ENCODE data around the gene NTSR1. TPM values are rescaled to one million over a fixed set of nuclear protein-coding genes. Genes with fewer than 3 reads are reported as not detected.
A peak's percentile ranks its signal among the peaks of the same experiment; 100 is the strongest.

NTSR1 gene
- total RNA-seq, 3 donors from 2014 or later (not counting 1 experiment from before 2014, with no cell fraction given): 0.11 to 0.45 TPM; not detected in 1

DNA sequence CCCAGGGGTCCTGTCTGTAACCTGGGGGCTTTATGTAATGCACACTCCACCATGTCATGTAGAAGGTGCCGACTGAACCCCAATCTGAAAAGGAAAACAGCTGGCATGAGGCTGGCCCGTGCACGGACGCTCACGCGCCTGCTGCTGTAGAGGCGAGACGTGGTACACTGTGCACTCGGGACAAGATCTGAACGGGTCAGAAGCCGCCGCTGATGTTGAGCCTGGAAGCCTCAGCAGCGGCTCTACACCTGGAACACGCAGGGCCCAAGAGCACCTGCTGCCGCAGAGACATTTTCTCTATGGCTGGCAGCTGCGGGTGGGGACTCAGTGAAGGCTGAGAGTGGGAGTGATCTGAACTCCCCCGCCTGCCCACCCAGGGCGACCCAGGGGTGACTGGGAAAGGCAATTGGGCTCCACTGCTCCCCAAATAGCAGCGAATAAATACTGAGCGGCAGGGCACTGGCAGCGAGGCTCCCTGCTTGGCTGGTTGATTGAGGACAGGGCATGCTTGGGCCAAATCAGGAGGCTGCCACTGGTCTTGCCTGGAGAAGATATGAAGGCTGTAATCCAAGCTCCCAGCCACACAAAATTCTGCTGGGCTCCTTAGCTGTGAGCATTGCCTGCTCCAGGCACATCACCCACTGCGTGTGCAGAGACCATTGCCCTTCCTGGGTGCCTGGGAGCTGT is 93.5 kb downstream of the NTSR1 start:
- Mint-ChIP-seq H3K4me3 (no peak overlapping the region), H3K27ac (no peak overlapping the region)

DNA sequence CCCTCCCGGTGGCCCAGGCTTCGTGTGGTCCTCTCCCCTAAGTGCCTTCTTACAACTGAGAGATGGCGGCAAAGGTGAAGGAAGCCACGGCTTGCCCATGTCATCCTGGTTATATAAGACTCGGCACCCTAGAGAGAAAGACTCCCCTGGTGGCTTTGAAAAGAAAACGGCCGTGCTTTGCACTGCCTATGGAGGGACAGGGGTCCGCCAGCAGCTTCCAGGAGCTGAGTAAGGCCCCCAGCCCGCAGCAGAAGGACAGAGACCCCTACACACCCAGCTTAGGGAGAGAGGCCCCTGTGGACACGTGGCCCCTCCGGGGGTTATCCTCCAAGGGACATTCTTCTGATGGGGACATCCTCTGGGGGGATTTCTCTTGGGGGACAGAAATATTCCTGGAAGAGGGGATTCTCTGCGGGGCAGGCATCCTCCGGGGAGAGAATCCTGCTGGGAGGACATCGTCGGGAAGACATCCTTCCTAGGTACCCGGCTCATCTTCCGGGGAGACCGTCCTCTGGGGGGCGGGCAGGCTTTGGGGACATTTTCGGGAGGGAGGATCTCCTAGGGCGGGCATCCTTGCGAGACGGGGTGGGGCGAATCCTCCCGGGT is 95.5 kb downstream of the NTSR1 start:
- H3K27ac ChIP-seq (ENCODE audit: low read length): peak overlapping the region; percentile 79
- WGBS (ENCODE audit: insufficient coverage): 8% methylated on average over 25 of the region's 25 CpGs
- Mint-ChIP-seq H3K27me3 (ENCODE audit: low read depth in 2 of 2) (no peaks in the 10 kb centered on the region), H3K9me3 (no peaks in the 10 kb centered on the region), H3K27ac (peak overlapping the region; percentile 93 to 94), H3K4me1 (peaks cover 5 to 25% of the 10 kb centered on the region in 2 donors), H3K36me3 (no peaks in the 10 kb centered on the region), H3K4me3 (peak overlapping the region; percentile 96)
- no peaks in the 10 kb centered on the region for H3K27me3 ChIP-seq (ENCODE audit: control insufficient read depth, insufficient read depth, low read length)
- peak in 1 of 2 donors; percentile 62 for DNase-seq
- intact Hi-C loops (cut with micrococcal nuclease): loop anchor here (1.0 to 10.0 kb wide), 2 partner anchors 10 to 131 kb away; partner anchors contain the start of gene GID8
- peaks cover 47% of the 10 kb centered on the region for H3K4me1 ChIP-seq (ENCODE audit: control insufficient read depth, insufficient read depth, low read length)
- peak overlapping the region; percentile 57 for H3K4me3 ChIP-seq (ENCODE audit: low read length)
- TF ChIP-seq, protein P1, sequence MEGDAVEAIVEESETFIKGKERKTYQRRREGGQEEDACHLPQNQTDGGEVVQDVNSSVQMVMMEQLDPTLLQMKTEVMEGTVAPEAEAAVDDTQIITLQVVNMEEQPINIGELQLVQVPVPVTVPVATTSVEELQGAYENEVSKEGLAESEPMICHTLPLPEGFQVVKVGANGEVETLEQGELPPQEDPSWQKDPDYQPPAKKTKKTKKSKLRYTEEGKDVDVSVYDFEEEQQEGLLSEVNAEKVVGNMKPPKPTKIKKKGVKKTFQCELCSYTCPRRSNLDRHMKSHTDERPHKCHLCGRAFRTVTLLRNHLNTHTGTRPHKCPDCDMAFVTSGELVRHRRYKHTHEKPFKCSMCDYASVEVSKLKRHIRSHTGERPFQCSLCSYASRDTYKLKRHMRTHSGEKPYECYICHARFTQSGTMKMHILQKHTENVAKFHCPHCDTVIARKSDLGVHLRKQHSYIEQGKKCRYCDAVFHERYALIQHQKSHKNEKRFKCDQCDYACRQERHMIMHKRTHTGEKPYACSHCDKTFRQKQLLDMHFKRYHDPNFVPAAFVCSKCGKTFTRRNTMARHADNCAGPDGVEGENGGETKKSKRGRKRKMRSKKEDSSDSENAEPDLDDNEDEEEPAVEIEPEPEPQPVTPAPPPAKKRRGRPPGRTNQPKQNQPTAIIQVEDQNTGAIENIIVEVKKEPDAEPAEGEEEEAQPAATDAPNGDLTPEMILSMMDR (IDR thresholded peaks at IDR 0.05): no peak
- H3K36me3 ChIP-seq (ENCODE audit: control insufficient read depth, insufficient read depth, low read length): peaks cover 33% of the 10 kb centered on the region
- peak in 2 of 3 donors; percentile 16 to 19 for ATAC-seq
- H3K9me3 ChIP-seq (ENCODE audit: control insufficient read depth, insufficient read depth, low read length): no peaks in the 10 kb centered on the region

More for the DNA sequence above, 93.5 kb downstream of the NTSR1 start:
- no peaks in the 10 kb centered on the region for H3K27me3 Mint-ChIP-seq (ENCODE audit: low read depth in 2 of 2)
- intact Hi-C loops (cut with micrococcal nuclease): loop anchor here (10.0 kb wide), 1 partner anchor 133 kb away; the partner anchor contains the start of gene GID8
- peaks cover 36% of the 10 kb centered on the region for H3K4me1 ChIP-seq (ENCODE audit: control insufficient read depth, insufficient read depth, low read length)
- TF ChIP-seq, protein P1 (IDR thresholded peaks at IDR 0.05): no peak
- no peaks in the 10 kb centered on the region for H3K9me3 Mint-ChIP-seq
- ATAC-seq (no peak), DNase-seq (no peak)
- no peaks in the 10 kb centered on the region for H3K9me3 ChIP-seq (ENCODE audit: control insufficient read depth, insufficient read depth, low read length)
- H3K4me3 ChIP-seq (ENCODE audit: low read length): no peak overlapping the region
- H3K27ac ChIP-seq (ENCODE audit: low read length): no peak overlapping the region
- H3K36me3 Mint-ChIP-seq: no peaks in the 10 kb centered on the region
- H3K36me3 ChIP-seq (ENCODE audit: control insufficient read depth, insufficient read depth, low read length): peaks cover 28% of the 10 kb centered on the region
- peaks cover 10 to 43% of the 10 kb centered on the region in 2 donors for H3K4me1 Mint-ChIP-seq
- no peaks in the 10 kb centered on the region for H3K27me3 ChIP-seq (ENCODE audit: control insufficient read depth, insufficient read depth, low read length)
- 96% methylated on average over 22 of the region's 22 CpGs for whole genome bisulfite sequencing (ENCODE audit: insufficient coverage)

DNA sequence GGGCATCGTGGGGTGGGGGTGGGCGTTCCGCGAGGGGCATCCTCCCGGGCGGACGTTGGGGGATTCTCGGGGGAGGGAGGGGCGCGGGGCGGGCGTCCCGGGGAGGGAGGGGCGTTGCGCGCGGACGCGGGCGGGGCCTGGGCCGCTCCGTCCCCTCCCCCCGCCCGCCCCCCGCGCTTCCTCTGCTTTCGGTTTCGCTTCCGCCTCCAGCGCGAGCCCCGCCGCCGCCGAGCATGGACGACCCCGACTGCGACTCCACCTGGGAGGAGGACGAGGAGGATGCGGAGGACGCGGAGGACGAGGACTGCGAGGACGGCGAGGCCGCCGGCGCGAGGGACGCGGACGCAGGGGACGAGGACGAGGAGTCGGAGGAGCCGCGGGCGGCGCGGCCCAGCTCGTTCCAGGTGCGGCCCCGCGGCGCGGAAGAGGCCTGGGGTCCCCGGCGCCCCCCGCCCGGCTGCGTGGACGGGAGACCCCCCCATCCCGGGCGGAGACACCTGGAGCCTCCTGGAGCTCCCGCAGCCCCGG is 96.1 kb downstream of the NTSR1 start, which contains the start of gene OGFR:
TSS of gene OGFR (plus strand) at position 209 of the 528 bp plus-strand sequence. CDS start at position 234, 25 bp downstream.
- H3K4me1 ChIP-seq (ENCODE audit: control insufficient read depth, insufficient read depth, low read length): peaks cover 47% of the 10 kb centered on the region
- H3K9me3 ChIP-seq (ENCODE audit: control insufficient read depth, insufficient read depth, low read length): no peaks in the 10 kb centered on the region
- peak within 1 kb of the TSS; percentile 67 for H3K4me3 ChIP-seq (ENCODE audit: low read length)
- TF ChIP-seq, protein P1 (IDR thresholded peaks at IDR 0.05): no peak
- Mint-ChIP-seq H3K36me3 (no peaks in the 10 kb centered on the region), H3K4me1 (peaks cover 5 to 23% of the 10 kb centered on the region in 2 donors), H3K27me3 (ENCODE audit: low read depth in 2 of 2) (no peaks in the 10 kb centered on the region), H3K27ac (peak within 1 kb of the TSS; percentile 93 to 94), H3K9me3 (no peaks in the 10 kb centered on the region), H3K4me3 (peak within 1 kb of the TSS; percentile 96)
- H3K27me3 ChIP-seq (ENCODE audit: control insufficient read depth, insufficient read depth, low read length): no peaks in the 10 kb centered on the region
- peak; percentile 71 to 89 for DNase-seq
- peaks cover 34% of the 10 kb centered on the region for H3K36me3 ChIP-seq (ENCODE audit: control insufficient read depth, insufficient read depth, low read length)
- peak within 1 kb of the TSS; percentile 79 for H3K27ac ChIP-seq (ENCODE audit: low read length)
- peak; percentile 73 to 80 (median 74) for ATAC-seq
- intact Hi-C loops (cut with micrococcal nuclease): loop anchor here (1.0 to 10.0 kb wide), 2 partner anchors 10 to 130 kb away; partner anchors contain the start of gene GID8
- under 1% methylated on average over 77 of the region's 77 CpGs for WGBS (ENCODE audit: insufficient coverage)

Data from natural killer cell (primary cell).